ENCODE data around the gene PLEKHG4B.
"Not testable (repeated sequence)": the region's sequence is repeated elsewhere in the genome, so short reads cannot be mapped to it uniquely, and the experiment has no call there.

The PLEKHG4B gene

GRCh38 chr5:96976-97660, 5.2 kb downstream of the PLEKHG4B start:
- no peak for DNase-seq

- DNase-seq, result no peak
These were observed 7.8 kb downstream of the PLEKHG4B start for GRCh38 chr5:99815-100214.

- no peak for DNase-seq
These were observed 10.6 kb downstream of the PLEKHG4B start for GRCh38 chr5:102411-103043.

DNA sequence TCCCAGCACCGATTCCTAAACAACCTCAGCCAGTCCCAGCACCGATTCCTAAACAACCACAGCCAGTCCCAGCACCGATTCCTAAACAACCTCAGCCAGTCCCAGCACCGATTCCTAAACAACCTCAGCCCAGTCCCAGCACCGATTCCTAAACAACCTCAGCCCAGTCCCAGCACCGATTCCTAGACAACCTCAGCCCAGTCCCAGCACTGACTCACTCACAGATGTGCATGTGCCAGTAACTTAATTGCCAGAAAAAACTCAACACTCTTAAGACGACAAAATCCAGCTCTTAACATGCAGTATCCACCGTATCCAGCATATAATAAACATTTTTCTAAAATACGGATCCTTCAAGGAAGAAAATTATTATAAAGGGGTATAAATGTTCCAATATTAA, 12.1 kb downstream of the PLEKHG4B start:
- not testable (repeated sequence) for DNase-seq

- no peak for DNase-seq
These were observed 12.9 kb downstream of the PLEKHG4B start for GRCh38 chr5:104778-105296.

DNA sequence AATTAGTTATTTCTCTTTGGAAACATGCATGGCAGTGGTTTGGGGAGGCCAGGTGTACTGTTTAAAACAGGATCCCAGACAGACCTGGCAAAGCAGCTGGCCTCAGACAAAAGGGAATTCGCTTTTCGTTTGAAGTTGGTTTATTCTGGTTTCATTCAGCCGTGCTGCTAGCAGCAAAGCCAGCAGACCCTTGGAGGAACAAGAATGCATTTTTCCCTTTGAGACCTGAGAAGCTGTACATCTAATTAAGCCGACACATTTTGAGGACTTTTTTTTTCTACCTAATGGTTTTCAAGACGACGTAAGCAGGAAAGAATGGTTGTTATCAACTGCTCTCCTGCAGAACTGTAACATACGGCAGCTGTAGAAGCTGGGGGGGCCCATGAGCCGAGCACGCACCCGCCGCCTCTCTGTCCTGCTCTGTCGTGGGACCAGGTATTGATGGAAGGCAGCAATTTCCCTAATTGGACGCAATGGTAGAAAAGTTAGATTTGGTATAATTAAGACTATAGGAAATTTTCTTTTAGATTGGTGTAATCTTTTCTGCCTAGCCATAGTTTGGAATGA, 13.6 kb downstream of the PLEKHG4B start:
- DNase-seq, result no peak

DNA sequence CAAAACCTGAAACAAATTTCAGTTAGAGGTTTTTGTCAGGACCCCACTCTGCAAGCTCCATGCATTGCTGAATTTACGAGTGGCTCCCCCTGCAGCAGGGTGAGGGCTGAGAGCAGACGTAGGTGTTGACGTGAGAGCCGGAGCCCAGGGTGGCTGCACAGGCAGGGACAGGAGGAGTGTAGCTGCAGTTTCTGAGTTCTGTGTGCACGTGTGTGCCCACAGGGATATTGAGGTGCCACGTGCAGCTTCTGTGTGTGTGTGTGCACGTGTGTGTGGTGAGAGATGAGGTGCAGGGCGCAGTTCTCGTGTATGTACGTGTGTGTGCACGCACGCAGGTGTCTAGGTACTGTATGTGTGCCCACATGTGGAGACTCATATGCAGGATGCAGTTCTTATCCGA, 14.6 kb downstream of the PLEKHG4B start:
- DNase-seq, result no peak

DNA sequence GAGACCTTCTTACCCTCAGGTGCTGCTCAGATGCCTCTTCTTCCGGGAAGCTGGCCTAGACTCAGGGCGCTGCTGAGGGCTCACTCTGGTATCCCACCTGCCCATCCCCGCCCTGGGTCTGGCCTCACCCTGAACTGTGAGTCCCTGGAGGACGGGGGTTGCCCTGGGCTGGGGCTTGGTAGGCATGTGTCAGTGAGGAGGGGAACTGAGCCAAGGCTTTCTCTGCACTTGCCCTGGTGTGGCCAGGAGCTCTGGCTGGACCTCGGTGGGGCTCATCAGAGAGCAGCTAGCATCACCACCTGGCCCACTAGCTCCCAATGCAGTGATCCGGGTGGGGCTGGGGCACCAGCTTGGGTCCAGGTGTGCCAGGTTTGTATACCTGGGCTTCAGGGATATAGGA, 15.6 kb downstream of the PLEKHG4B start:
- DNase-seq, result no peak

- no peak for DNase-seq
These were observed 17.9 kb downstream of the PLEKHG4B start for GRCh38 chr5:109826-110225.

- DNase-seq, result no peak
These were observed 18.4 kb downstream of the PLEKHG4B start for GRCh38 chr5:110270-110888.

GRCh38 chr5:111171-111570, 19.2 kb downstream of the PLEKHG4B start:
- DNase-seq, result no peak

GRCh38 chr5:119486-120097, 27.6 kb downstream of the PLEKHG4B start:
- DNase-seq, result no peak

- no peak for DNase-seq
These were observed 29.5 kb downstream of the PLEKHG4B start for GRCh38 chr5:121432-121831.

GRCh38 chr5:125815-126214, 33.8 kb downstream of the PLEKHG4B start:
- no peak for DNase-seq

DNA sequence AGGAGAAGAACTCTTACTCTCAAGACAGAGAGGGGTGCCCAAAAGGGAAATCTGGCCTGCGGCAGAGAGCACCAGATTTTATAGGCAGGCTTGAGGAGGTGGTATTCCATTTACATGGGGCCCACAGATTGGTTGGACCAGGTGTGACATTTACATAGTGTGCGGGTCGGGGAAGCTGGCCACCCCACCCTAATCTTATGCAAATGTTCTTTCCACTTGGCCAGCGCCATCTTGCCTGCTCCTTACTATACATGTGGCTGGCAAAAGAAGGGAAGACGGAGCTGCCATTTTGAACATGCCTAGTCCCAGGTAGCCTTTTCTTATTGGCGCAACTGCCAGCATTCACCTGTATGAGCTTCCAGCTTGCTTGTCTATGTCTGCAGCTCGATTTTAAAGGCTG, 34.8 kb downstream of the PLEKHG4B start:
- DNase-seq, result no peak

GRCh38 chr5:127886-128285, 35.9 kb downstream of the PLEKHG4B start:
- DNase-seq, result no peak

GRCh38 chr5:128446-128845, 36.5 kb downstream of the PLEKHG4B start:
- DNase-seq, result no peak

DNA sequence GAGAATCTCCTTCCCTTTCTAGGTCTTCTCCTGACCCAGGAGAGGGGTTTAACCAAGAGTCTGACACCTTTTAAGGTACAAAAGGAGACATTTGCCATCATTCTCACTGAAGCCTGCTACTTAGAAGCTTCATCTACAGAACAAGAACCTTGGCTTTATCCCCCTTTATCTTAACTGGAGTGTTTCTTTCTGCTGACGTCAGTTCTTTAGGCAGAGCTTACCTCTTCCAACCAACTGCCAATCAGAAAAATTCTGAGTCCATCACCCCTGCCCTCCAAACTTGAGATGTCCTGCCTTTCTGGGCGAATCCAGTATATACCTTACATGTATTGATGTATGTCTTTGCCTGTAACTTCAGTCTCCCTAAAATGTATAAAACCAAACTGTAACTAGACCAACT, 37.2 kb downstream of the PLEKHG4B start:
- DNase-seq, result no peak

GRCh38 chr5:129820-130219, 37.9 kb downstream of the PLEKHG4B start:
- no peak for DNase-seq

GRCh38 chr5:130601-131131, 38.7 kb downstream of the PLEKHG4B start:
- no peak for DNase-seq

DNA sequence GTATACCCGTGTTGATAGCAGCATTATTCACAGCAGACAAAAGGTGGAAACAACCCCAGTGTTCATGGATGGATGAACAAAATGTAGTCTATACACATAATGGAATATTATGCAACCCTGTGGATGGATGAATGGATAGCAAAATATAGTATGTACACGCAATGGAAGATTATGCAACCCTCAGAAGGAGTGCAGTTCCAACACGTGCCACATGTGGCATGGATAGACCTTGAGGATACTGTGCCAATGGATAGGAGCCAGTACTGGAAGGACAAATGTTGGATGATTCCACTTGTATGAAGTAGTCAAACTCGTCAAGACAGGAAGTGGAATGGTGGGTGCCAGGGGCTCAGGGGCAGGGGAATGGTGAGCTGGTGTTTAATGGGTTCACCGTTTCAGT, 44.9 kb downstream of the PLEKHG4B start:
- DNase-seq, result no peak

GRCh38 chr5:137741-138140, 45.8 kb downstream of the PLEKHG4B start:
- DNase-seq, result no peak

DNA sequence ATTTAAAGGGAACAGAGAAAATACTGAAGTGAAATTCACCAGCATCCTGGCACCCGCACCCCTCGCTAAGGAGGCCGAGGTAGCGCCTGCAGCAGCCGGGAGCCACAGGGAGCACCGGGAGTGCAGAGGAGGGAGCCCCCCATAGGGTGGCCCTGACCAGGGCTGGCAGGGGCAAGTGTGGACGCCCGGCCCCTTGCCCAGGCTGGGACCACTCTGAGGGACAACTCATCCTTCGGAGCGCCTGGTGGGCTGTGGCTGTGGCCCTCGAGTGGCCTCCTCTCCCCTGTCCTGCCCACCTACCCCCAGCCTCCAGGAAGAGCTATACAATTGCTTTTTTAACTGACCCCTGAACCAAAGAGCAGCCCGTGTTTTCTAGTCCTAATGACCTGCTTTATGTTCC, 47.0 kb downstream of the PLEKHG4B start:
- DNase-seq, result no peak
